Testis (tissue), 3 donors: Measurements from ENCODE around the gene ATF7. TPM values are rescaled to one million over a fixed set of nuclear protein-coding genes. Genes with fewer than 3 reads are reported as not detected.

Source experiments
- DNase-seq: peaks from one replicate; pipeline ENCODE4 v3.0.0-alpha.2; 2019
- H3K27ac ChIP-seq, 2 donors: fragments of 200-600 bp; sonication (generic); one replicate each; pipeline ENCODE4 v1.5.1; 2019
- H3K27me3 ChIP-seq: fragments of 200-600 bp; sonication (generic); one replicate; pipeline ENCODE4 v1.5.1; 2019
- H3K36me3 ChIP-seq: fragments of 200-600 bp; sonication (generic); one replicate; pipeline ENCODE4 v1.5.1; 2017; ENCODE audit warnings: low read depth; ENCODE audit errors: missing control alignments
- H3K4me1 ChIP-seq: fragments of 200-600 bp; sonication (generic); one replicate; pipeline ENCODE4 v1.5.1; 2019
- H3K4me3 ChIP-seq, 2 donors: fragments of 200-600 bp; sonication (generic); one replicate each; pipeline ENCODE4 v1.5.1; 2017 to 2019
- H3K9me3 ChIP-seq: fragments of 200-600 bp; sonication (generic); one replicate; pipeline ENCODE4 v1.5.1; 2017
- POLR2A ChIP-seq: fragments of 450-650 bp; IDR thresholded peaks from one replicate; pipeline ENCODE4 v1.6.1; 2017; ENCODE audit warnings: antibody characterized with exemption, mild to moderate bottlenecking, moderate library complexity
- WGBS, 2 donors: methylation state at CpG; one replicate each; pipeline ENCODE4 v1.1.5; 2018; 5-methylcytosine and 5-hydroxymethylcytosine counted together
- intact Hi-C: fragments of 100-400 bp; cut with DNase I; formaldehyde crosslinking; loops from one replicate; pipeline ENCODE4 v1.15.1; 2023; ENCODE audit warnings: low total_unique reads
- polyA plus RNA-seq: library from polyadenylated mRNA; stranded (reverse); fragments of 350-450 nt; fragmentation: Illumina TruSeq; extraction: RNeasy Lipid Tissue Mini Kit (QIAGEN cat#74804); gene quantifications from one replicate; pipeline ENCODE4 v1.2.3, GENCODE V29; 2014; ENCODE audit warnings: low read depth, low replicate concordance; ENCODE audit not compliant: insufficient read depth
- total RNA-seq, 2 donors: library from RNA; depleted of rRNA; stranded (reverse); fragments of >200 nt; gene quantifications; one replicate each; pipeline ENCODE4 v1.2.3, GENCODE V29; 2016
- TF ChIP-seq, protein P1 (sequence below), 3 experiments: fragments of 450-650 bp in 2 of 3; fragments of 200-600 bp in 1 of 3; sonication (generic) in 1 of 3; IDR thresholded peaks; one replicate each; pipeline ENCODE4 v1.5.1; 2016 to 2019; ENCODE audit warnings: antibody characterized with exemption in 3 of 3, mild to moderate bottlenecking in 2 of 3, moderate library complexity in 1 of 3

The ATF7 gene
- total and polyA plus RNA-seq, 3 donors from 2014 or later, result 31.6 to 59.8 (median 55.1) TPM

DNA sequence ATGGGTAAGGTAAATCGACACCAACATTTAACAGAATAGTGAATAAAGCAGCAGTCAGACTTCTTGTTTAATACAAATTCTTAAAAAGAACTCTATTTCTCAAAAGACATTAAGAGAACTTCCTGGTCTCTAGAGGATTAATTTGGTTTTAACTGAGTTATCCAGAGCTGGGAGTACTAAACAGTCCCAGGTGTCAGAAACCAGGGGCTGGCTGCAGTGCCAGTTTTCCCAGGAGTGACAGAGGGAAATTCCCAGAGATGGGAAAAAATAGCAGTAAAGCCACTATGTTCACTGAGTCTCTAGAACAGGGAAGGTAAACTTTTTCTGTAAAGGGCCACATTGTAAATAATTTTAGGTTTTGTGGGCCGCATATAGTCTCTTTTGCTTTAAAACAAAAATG is 40.9 kb upstream of the ATF7 start:
- no peak for TF ChIP-seq POLR2A
- TF ChIP-seq, protein P1, sequence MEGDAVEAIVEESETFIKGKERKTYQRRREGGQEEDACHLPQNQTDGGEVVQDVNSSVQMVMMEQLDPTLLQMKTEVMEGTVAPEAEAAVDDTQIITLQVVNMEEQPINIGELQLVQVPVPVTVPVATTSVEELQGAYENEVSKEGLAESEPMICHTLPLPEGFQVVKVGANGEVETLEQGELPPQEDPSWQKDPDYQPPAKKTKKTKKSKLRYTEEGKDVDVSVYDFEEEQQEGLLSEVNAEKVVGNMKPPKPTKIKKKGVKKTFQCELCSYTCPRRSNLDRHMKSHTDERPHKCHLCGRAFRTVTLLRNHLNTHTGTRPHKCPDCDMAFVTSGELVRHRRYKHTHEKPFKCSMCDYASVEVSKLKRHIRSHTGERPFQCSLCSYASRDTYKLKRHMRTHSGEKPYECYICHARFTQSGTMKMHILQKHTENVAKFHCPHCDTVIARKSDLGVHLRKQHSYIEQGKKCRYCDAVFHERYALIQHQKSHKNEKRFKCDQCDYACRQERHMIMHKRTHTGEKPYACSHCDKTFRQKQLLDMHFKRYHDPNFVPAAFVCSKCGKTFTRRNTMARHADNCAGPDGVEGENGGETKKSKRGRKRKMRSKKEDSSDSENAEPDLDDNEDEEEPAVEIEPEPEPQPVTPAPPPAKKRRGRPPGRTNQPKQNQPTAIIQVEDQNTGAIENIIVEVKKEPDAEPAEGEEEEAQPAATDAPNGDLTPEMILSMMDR (IDR thresholded peaks at IDR 0.05), result no peak
- Histone ChIP-seq H3K27me3 (no peaks in the 10 kb centered on the region), H3K4me1 (no peaks in the 10 kb centered on the region), H3K36me3 (no peaks in the 10 kb centered on the region), H3K27ac (peak overlapping the region in 1 of 2 donors; percentile 45), H3K9me3 (no peaks in the 10 kb centered on the region), H3K4me3 (no peak overlapping the region)
- no peak for DNase-seq
- intact Hi-C loops, result no loop called here
- WGBS, 2 donors, result 82 to 90% methylated on average over 2 of the region's 2 CpGs

DNA sequence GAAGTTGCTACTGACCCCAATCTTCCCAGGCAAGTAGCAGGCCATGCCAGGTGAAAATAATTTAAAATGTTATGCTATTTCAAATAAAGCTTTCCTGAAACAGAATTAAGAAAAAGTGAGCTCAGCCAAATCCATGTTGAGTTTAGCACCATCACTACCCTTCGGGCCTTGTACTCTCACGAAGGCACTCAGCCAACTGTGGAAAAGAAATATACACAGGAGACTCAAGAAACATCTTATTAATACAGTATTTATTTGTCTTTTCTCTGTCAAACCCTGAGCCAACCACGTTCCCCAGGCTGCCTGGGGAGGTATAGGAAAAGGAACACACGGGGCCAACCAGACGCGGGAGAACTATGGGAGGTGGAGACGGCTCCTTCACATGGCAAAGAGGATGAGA is 38.8 kb upstream of the ATF7 start:
- H3K27ac ChIP-seq, result peak overlapping the region in 1 of 2 donors; percentile 34
- no peaks in the 10 kb centered on the region for H3K36me3 ChIP-seq
- no peaks in the 10 kb centered on the region for H3K27me3 ChIP-seq
- H3K4me1 ChIP-seq, result peaks cover 7% of the 10 kb centered on the region
- no peak overlapping the region for H3K4me3 ChIP-seq
- no peak for DNase-seq
- intact Hi-C loops, result no loop called here
- H3K9me3 ChIP-seq, result no peaks in the 10 kb centered on the region
- WGBS, 2 donors, result 67 to 69% methylated on average over 7 of the region's 7 CpGs
- TF ChIP-seq POLR2A, result no peak
- TF ChIP-seq, protein P1 (IDR thresholded peaks at IDR 0.05), result no peak

DNA sequence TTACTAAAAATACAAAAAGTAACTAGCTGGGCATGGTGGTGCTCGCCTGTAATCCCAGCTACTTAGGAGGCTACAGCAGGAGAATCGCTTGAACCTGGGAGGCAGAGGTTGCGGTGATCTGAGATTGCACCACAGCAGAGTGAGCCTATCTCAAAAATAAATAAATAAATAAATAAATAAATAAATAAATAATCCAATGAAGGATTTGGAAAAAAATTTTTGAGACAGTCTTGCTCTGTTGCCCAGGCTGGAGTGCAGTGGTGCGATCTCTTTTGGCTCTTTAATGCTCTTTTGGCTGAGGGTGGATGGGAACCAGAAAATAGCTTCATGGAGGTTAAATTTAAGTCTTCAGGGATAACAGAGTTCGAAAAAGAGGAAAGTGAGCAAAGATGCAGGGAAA is 38.0 kb upstream of the ATF7 start:
- Histone ChIP-seq H3K4me1 (peaks cover 9% of the 10 kb centered on the region), H3K36me3 (no peaks in the 10 kb centered on the region), H3K27ac (no peak overlapping the region), H3K9me3 (no peaks in the 10 kb centered on the region), H3K4me3 (no peak overlapping the region), H3K27me3 (no peaks in the 10 kb centered on the region)
- TF ChIP-seq, protein P1 (IDR thresholded peaks at IDR 0.05), result no peak
- no peak for TF ChIP-seq POLR2A
- intact Hi-C loops, result no loop called here
- 79 to 81% methylated on average over 5 of the region's 5 CpGs for WGBS, 2 donors
- DNase-seq, result no peak

DNA sequence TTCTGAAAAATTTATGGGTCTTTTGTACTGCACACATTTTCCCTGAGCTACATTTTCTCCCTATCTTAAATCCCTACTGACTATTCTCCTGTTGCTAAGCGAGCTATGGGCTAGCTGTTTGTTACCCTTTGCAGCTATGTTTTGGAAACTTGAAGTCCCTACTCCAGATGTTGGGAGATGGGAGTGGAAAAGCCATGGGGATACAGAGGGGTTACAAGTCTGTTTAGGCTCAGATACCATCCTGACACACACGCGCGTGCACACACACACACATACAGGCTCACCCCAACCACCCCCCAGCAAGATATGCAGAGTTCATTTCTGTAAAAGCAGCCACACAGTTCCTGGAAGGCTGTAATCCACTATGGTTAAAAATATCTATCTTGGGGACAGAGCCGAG is 33.9 kb upstream of the ATF7 start:
- H3K36me3 ChIP-seq, result no peaks in the 10 kb centered on the region
- whole genome bisulfite sequencing, 2 donors, result 37 to 51% methylated on average over 5 of the region's 5 CpGs
- peaks cover 27% of the 10 kb centered on the region for H3K4me1 ChIP-seq
- peak overlapping the region; percentile 79 to 90 for H3K27ac ChIP-seq
- H3K27me3 ChIP-seq, result no peaks in the 10 kb centered on the region
- H3K4me3 ChIP-seq, result no peak overlapping the region
- intact Hi-C loops, result no loop called here
- no peaks in the 10 kb centered on the region for H3K9me3 ChIP-seq
- TF ChIP-seq, protein P1 (IDR thresholded peaks at IDR 0.05), result no peak
- no peak for TF ChIP-seq POLR2A
- DNase-seq, result peak; percentile 31

DNA sequence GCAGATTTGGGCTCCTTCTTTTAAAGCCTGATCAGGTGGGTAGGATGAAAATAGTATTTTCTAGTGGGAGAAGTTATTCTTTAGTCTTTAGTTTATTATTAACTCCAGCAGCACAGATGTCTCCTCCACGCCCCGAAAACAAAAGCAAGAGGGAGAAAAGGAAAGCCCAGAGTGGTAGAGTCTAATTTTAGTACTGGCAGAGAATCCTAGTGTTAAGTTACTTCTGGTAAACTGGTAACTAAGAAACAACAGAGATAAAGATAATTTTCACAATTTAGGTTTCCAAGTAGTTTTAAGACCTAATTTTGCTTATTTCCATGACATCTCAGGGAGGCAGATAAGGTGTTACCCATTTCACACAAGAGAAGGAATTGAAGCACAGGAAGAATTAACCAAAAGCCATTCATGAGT is 33.4 kb upstream of the ATF7 start:
- H3K27me3 ChIP-seq, result no peaks in the 10 kb centered on the region
- DNase-seq, result no peak
- no peak overlapping the region for H3K4me3 ChIP-seq
- intact Hi-C loops, result no loop called here
- H3K4me1 ChIP-seq, result peaks cover 27% of the 10 kb centered on the region
- no peak for TF ChIP-seq POLR2A
- TF ChIP-seq, protein P1 (IDR thresholded peaks at IDR 0.05), result no peak
- H3K36me3 ChIP-seq, result no peaks in the 10 kb centered on the region
- peak overlapping the region; percentile 79 to 90 for H3K27ac ChIP-seq
- H3K9me3 ChIP-seq, result no peaks in the 10 kb centered on the region
- WGBS, 2 donors, result 20 to 21% methylated on average over 2 of the region's 2 CpGs
